Muscle of arm (tissue), 12 donors: ENCODE data around the gene ITIH6. TPM values are rescaled to one million over a fixed set of nuclear protein-coding genes. Genes with fewer than 3 reads are reported as not detected.
"Not testable (repeated sequence)": the region's sequence is repeated elsewhere in the genome, so short reads cannot be mapped to it uniquely, and the experiment has no call there.

Source experiments
- DNase-seq: peaks from one replicate; pipeline ENCODE4 v3.0.0-alpha.2; 2013
- polyA plus RNA-seq, 12 donors: library from polyadenylated mRNA; unstranded; fragments of 120-200 nt; gene quantifications; one replicate each; pipeline ENCODE4 v1.2.1, GENCODE V29; 2013; ENCODE audit not compliant: insufficient read length in 12 of 12

ITIH6 gene
- polyA plus RNA-seq, 12 donors, result 0.31 to 1.6 (median 0.84) TPM; not detected in 2

- not testable (repeated sequence) for DNase-seq
Measured at GRCh38 chrX:54736298-54736942, 61.6 kb downstream of the ITIH6 start.

- DNase-seq, result no peak
Measured at GRCh38 chrX:54721424-54721823, 76.6 kb downstream of the ITIH6 start.

- DNase-seq, result no peak
Measured at GRCh38 chrX:54715621-54716020, 82.4 kb downstream of the ITIH6 start.

GRCh38 chrX:54714424-54714823 is 83.6 kb downstream of the ITIH6 start:
- no peak for DNase-seq

GRCh38 chrX:54711735-54712134 is 86.3 kb downstream of the ITIH6 start:
- no peak for DNase-seq

GRCh38 chrX:54710920-54711319 is 87.1 kb downstream of the ITIH6 start:
- no peak for DNase-seq

- DNase-seq, result no peak
Measured at GRCh38 chrX:54708404-54708803, 89.7 kb downstream of the ITIH6 start.

Other genes starting within 250 kb of the ITIH6 start
- 1,000 to 10,000 TPM in 1 of 12 donors, 100 to 1,000 TPM in 11; 287 to 1,040 (median 935) TPM for gene MAGED2, start 9.5 kb upstream of the ITIH6 start, polyA plus RNA-seq
- gene TRO, start 122.6 kb upstream of the ITIH6 start, polyA plus RNA-seq, result 100 to 1,000 TPM in 9 of 12 donors, 10 to 100 TPM in 2, not detected in 1; 95.9 to 163 (median 116) TPM
- gene PFKFB1, start 195.9 kb upstream of the ITIH6 start, polyA plus RNA-seq, result 1 to 10 TPM in 4 of 12 donors, under 1 TPM in 6, not detected in 2; 0.27 to 1.5 (median 0.89) TPM
- gene APEX2, start 202.1 kb upstream of the ITIH6 start, polyA plus RNA-seq, result 10 to 100 TPM in 7 of 12 donors, 1 to 10 TPM in 4, not detected in 1; 7.5 to 13.9 (median 10.1) TPM
- 100 to 1,000 TPM in 2 of 12 donors, 10 to 100 TPM in 8, 1 to 10 TPM in 1, not detected in 1; 7.9 to 124 (median 39.1) TPM for gene ALAS2, start 232.7 kb upstream of the ITIH6 start, polyA plus RNA-seq